Measurements from ENCODE around the gene GBP2. TPM values are rescaled to one million over a fixed set of nuclear protein-coding genes. Genes with fewer than 3 reads are reported as not detected.
"Not testable (repeated sequence)": the region's sequence is repeated elsewhere in the genome, so short reads cannot be mapped to it uniquely, and the experiment has no call there.

GBP2 gene
- total RNA-seq, 1 donor from 2014 or later: 13.1 TPM

DNA sequence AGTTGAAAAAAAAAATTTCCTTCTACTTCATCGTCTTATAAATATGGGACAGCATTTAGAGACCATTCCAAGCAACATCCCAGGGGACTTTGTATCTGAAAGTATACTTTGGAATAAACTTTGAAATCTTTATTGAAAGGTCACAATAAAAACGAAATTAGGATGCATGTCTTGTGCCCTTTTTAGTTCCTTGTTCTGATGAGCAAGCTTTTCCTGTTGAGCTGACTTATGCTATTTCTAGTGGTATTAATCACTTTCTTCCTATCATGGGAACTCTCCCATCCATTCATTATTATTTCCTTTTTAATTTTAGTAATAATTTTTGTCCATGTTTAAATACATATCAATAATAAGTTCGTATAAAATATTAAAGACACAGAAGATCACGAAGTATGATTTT is 4.0 kb upstream of the GBP2 start:
- DNase-seq (ENCODE audit: missing footprints): no peak
- ATAC-seq: no peak
- intact Hi-C loops (cut with DNase I): loop anchor here (5.0 kb wide), 1 partner anchor 67 kb away; the partner anchor contains the start of gene GBP4

GRCh38 chr1:89128003-89128458 is 2.1 kb upstream of the GBP2 start:
- DNase-seq (ENCODE audit: missing footprints); ATAC-seq; intact Hi-C loops (cut with DNase I): not testable (repeated sequence)

- ATAC-seq; intact Hi-C loops (cut with DNase I); DNase-seq (ENCODE audit: missing footprints): not testable (repeated sequence)
Observed at GRCh38 chr1:89126602-89127565, 970 bp upstream of the GBP2 start.

DNA sequence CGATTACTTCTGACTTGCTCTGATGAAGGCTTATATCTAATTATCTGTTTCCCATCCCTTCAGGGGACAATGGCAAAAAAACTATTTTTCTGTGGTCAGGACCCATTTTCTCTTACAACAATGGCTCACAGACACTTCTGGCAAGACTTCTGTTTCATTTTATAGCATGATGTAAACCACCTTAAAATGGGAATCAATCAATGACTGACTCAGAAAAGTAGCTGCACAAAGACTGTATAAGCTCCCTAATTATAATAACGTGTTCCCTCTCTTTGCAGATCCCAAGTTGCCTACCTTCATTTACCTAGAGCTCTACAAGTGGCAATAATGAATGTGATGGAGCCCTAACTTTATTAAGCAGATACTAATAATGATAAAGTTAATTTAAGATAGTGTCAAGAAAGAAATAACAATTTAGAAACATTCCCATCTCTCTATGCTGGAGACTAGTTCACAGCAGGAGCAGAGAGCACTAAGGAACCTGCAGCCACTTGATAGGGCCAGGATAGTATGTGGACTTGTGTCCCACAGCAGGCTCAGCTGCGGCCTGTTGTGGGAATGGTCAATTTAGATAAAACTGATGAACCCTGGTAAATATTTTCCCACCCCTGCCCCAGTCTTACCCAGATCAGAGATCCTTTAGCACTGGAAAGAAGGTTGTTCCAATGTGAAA is 538 bp downstream of the GBP2 start:
- DNase-seq (ENCODE audit: missing footprints): no peak
- intact Hi-C loops (cut with DNase I): no loop called here
- peak; percentile 65 for ATAC-seq

GRCh38 chr1:89121641-89122040 is 4.3 kb downstream of the GBP2 start:
- no peak for ATAC-seq
- intact Hi-C loops (cut with DNase I): no loop called here
- no peak for DNase-seq (ENCODE audit: missing footprints)

- no peak for DNase-seq (ENCODE audit: missing footprints)
- ATAC-seq: no peak
- intact Hi-C loops (cut with DNase I): no loop called here
Observed at GRCh38 chr1:89114662-89115061, 11.3 kb downstream of the GBP2 start.

- intact Hi-C loops (cut with DNase I): no loop called here
- no peak for DNase-seq (ENCODE audit: missing footprints)
- no peak for ATAC-seq
Observed at GRCh38 chr1:89112871-89113613, 12.9 kb downstream of the GBP2 start.

- no peak for DNase-seq (ENCODE audit: missing footprints)
- intact Hi-C loops (cut with DNase I): no loop called here
- no peak for ATAC-seq
Observed at GRCh38 chr1:89104687-89105086, 21.2 kb downstream of the GBP2 start.

DNA sequence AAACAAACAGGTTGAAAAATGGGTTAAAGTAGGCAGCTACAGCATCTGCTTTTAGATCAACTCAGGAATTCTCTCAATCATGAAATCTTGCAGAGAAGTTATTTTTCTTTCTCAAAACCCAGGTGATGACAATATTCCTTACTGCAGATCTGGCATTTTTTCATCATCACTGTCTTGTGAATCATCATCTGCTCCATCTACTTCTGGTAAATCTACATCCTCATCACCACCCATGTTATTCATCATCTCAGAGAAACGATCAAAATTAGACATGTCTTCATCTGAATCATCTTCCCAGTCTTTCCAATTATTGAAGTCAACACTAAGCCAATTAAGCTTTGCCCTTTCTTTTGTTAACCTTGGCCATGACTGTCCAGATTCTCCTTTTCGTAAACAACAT is 21.8 kb downstream of the GBP2 start:
- DNase-seq (ENCODE audit: missing footprints) (no peak), ATAC-seq (no peak)
- intact Hi-C loops (cut with DNase I): no loop called here

GRCh38 chr1:89102021-89102420 is 23.9 kb downstream of the GBP2 start:
- no peak for ATAC-seq
- no peak for DNase-seq (ENCODE audit: missing footprints)
- intact Hi-C loops (cut with DNase I): no loop called here

DNA sequence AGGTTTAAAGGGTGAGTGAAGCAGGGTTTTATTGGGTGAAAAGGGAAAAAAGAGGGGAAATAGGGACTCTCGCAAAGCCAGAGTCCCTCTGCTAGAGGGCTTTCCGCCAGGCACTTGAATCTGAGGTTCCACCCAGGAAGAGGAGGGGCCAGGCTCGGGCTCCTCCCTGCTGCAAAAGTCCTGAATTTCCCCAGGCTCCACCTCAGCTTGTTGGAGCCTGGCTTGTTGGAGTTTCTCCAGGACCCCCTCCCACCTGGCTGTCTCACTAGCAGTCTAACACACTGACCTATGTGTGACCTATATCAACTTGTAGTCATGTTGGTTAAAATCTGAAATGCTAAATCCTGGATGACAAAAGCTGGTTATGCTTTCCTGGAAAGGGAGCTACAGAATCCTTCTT is 25.5 kb downstream of the GBP2 start:
- DNase-seq (ENCODE audit: missing footprints) (no peak), ATAC-seq (no peak)
- intact Hi-C loops (cut with DNase I): no loop called here

DNA sequence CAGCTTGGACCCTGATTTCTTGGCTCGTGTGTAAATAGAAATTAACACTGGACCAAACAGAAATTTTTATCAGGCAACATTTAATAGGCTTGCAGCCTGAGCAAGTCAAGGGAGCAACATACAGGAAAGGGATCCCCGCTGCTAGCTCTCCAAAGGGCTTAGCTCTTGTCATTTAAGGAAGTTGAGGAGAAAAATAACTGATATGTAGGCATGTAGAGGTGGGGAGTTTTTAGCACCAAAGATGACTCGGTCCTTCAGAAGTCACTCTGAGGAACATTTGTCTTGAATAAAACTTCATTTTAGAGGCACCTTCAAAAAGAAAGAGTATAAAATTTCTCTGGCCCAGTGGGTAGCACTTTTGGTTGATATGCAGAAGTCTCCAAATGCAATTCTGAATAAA is 27.1 kb downstream of the GBP2 start:
- ATAC-seq (no peak), DNase-seq (ENCODE audit: missing footprints) (no peak)
- intact Hi-C loops (cut with DNase I): no loop called here

DNA sequence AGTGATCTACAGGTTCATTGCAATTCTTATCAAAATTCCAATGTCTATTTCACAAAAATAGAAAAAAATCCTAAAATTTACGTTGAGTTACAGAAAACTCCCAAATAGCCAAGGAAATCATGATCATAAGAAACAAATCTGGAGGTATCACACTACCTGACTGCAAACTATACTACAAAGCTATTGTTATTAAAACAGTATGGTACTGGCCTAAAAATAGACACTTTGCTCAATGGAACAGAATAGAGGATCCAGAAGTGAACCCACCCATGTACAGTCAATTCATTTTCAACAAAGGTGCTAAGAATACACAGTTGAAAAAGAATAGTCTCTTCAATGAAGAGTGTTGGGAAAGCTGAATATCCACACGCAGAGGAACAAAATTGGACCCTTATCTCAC is 30.2 kb downstream of the GBP2 start:
- DNase-seq (ENCODE audit: missing footprints) (no peak), ATAC-seq (no peak)
- intact Hi-C loops (cut with DNase I): no loop called here

DNA sequence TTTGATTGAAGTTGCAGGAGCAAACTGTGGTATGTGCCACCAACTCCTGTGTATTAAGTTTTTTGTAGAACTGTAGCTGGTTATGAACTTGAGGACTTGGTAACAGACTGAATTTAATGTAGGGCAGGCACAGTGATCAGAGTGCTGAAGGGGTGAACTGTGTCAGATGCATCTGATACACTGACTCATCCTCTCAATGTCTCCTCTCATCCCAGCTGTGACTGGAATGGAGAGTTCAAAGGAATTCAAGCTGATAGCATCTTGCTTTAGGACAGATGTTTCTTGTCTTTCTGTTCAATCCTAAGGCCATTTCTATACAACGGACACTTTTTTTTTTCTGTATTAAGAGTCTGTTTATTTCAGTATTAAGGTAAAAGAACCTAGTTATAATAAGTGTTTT is 36.0 kb downstream of the GBP2 start:
- intact Hi-C loops (cut with DNase I): loop anchor here (5.0 to 10.0 kb wide), 3 partner anchors 185 to 362 kb away; partner anchors contain the start of gene GBP5
- ATAC-seq (no peak), DNase-seq (ENCODE audit: missing footprints) (no peak)

- no peak for ATAC-seq
- DNase-seq (ENCODE audit: missing footprints): no peak
- intact Hi-C loops (cut with DNase I): loop anchor here (5.0 to 10.0 kb wide), 3 partner anchors 186 to 364 kb away; partner anchors contain the start of gene GBP5
Observed at GRCh38 chr1:89088572-89088971, 37.3 kb downstream of the GBP2 start.

DNA sequence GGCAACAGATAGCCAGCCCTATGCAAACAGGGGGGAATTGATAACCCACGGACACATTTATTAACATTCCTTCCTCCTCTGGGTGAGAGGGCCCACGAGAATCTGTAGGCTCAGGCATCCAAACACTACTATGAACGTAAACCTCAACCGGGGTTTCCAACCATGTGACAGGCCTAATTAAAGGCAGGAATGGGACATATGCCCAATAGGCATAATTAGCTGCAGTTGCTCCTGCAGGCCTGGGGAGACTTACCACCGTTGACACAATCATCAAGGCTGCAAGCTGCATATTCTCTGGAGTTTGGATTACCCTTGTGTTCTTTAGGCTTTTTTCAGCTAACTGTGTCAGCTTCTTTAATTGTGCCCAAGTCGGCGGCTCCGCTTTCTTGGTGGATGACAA is 38.7 kb downstream of the GBP2 start:
- no peak for ATAC-seq

DNA sequence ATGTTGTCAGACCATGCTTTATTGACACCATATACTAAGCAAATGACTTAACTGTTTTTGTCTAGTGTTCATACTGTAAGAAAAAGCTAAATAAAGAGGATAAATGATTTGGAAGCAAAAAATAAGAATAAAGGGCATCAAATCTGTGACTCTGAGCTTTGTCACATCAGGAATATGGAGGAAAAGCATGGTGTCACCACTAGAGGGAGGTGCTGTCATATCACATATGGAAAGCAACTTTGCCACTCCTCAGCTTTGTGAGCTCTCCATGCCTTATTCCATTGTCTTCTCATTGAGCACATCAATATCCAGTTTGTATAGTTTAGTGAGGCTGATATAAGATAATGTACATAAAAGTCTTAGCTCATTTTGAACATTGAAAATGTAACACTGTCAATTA is 40.1 kb downstream of the GBP2 start:
- intact Hi-C loops (cut with DNase I): loop anchor here (5.0 to 10.0 kb wide), 3 partner anchors 189 to 367 kb away; partner anchors contain the start of gene GBP5
- no peak for ATAC-seq
- no peak for DNase-seq (ENCODE audit: missing footprints)

More for the DNA sequence above, 38.7 kb downstream of the GBP2 start:
- DNase-seq (ENCODE audit: missing footprints): no peak
- intact Hi-C loops (cut with DNase I): loop anchor here (5.0 to 10.0 kb wide), 3 partner anchors 188 to 365 kb away; partner anchors contain the start of gene GBP5

DNA sequence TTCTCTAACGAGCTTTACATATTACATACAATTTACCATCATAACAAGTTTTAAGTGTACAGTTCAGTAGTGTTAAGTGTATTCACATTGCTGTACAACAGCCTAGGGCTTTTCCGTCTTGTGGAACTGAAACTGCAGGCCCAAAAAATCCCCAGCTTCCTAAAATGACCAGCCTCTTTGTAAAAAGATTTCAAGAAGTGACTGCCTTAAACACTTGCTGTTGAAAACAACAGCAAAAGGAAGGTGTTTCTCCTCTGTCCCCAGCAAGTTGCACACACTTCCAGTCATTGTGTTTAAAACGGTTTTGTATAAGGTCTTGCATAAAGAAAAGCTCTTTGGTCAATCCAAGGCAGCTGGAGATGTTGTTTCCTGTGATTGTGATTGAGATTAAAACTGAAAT is 44.9 kb downstream of the GBP2 start:
- intact Hi-C loops (cut with DNase I): loop anchor here (10.0 kb wide), 1 partner anchor 194 kb away; the partner anchor contains the start of gene GBP5
- ATAC-seq (no peak), DNase-seq (ENCODE audit: missing footprints) (no peak)

DNA sequence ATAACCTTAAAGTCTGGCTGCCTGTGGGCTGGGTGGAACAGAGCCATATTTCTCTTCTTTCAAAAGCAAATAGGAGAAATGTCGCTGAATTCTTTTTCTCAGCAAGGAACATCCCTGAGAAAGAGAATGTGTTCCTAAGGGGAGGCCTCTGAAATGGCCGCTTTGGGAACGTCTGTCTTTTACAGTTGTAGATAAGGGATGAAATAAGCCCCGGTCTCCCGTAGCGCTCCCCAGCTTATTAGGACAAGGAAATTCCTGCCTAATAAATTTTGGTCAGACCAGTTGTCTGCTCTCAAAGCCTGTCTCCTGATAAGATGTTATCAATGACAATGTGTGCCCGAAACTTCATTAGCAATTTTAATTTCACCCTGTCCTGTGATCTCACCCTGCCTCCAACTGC is 45.8 kb downstream of the GBP2 start:
- intact Hi-C loops (cut with DNase I): loop anchor here (10.0 kb wide), 1 partner anchor 195 kb away; the partner anchor contains the start of gene GBP5

More for the DNA sequence above, 45.8 kb downstream of the GBP2 start:
- not testable (repeated sequence) for ATAC-seq; DNase-seq (ENCODE audit: missing footprints)
